Progenitor cell of endocrine pancreas (in vitro differentiated cells): ENCODE results near the gene CFAP54. TPM values are rescaled to one million over a fixed set of nuclear protein-coding genes. Genes with fewer than 3 reads are reported as not detected.

Experiments
- DNase-seq: peaks from one replicate; pipeline ENCODE4 v3.0.0; 2021; ENCODE audit warnings: low spot score; ENCODE audit not compliant: unreplicated experiment
- H3K27ac Mint-ChIP-seq: 2 replicates; pipeline ENCODE4 v1.8.0; 2021; ENCODE audit warnings: mild to moderate bottlenecking, moderate library complexity, mixed read lengths
- H3K27me3 Mint-ChIP-seq: 2 replicates; pipeline ENCODE4 v1.8.0; 2021; ENCODE audit warnings: mixed read lengths
- H3K36me3 Mint-ChIP-seq: 2 replicates; pipeline ENCODE4 v1.8.0; 2022; ENCODE audit warnings: mixed read lengths; ENCODE audit not compliant: insufficient read depth
- H3K4me1 Mint-ChIP-seq: 2 replicates; pipeline ENCODE4 v1.8.0; 2021; ENCODE audit warnings: low read depth, mixed read lengths
- H3K4me3 Mint-ChIP-seq: 2 replicates; pipeline ENCODE4 v1.8.0; 2021; ENCODE audit warnings: low read depth, mild to moderate bottlenecking, moderate library complexity, mixed read lengths
- H3K9me3 Mint-ChIP-seq: 2 replicates; pipeline ENCODE4 v1.8.0; 2021; ENCODE audit warnings: low read depth, mixed read lengths
- CTCF ChIP-seq: fragments of 200-600 bp; sonication (generic); IDR thresholded peaks from one replicate; pipeline ENCODE4 v1.5.0; 2021; ENCODE audit warnings: antibody characterized with exemption, mild to moderate bottlenecking; ENCODE audit not compliant: unreplicated experiment
- total RNA-seq: library from RNA; stranded (reverse); gene quantifications from 2 replicates; pipeline ENCODE4 v1.2.1, GENCODE V29; 2021

Gene CFAP54
- total RNA-seq, 1 donor from 2014 or later, result 5.9 TPM

GRCh38 chr12:96749999-96750398, 260.6 kb downstream of the CFAP54 start:
- H3K36me3 Mint-ChIP-seq, result no peaks in the 10 kb centered on the region
- no peak overlapping the region for H3K27ac Mint-ChIP-seq
- no peaks in the 10 kb centered on the region for H3K27me3 Mint-ChIP-seq
- no peaks in the 10 kb centered on the region for H3K9me3 Mint-ChIP-seq
- H3K4me1 Mint-ChIP-seq, result no peaks in the 10 kb centered on the region
- DNase-seq, result no peak
- no peak overlapping the region for H3K4me3 Mint-ChIP-seq
- no peak for TF ChIP-seq CTCF

GRCh38 chr12:96751626-96752025, 262.2 kb downstream of the CFAP54 start:
- Mint-ChIP-seq H3K9me3 (no peaks in the 10 kb centered on the region), H3K4me1 (no peaks in the 10 kb centered on the region), H3K36me3 (no peaks in the 10 kb centered on the region), H3K27ac (no peak overlapping the region), H3K27me3 (no peaks in the 10 kb centered on the region), H3K4me3 (no peak overlapping the region)
- no peak for DNase-seq
- no peak for TF ChIP-seq CTCF

- no peaks in the 10 kb centered on the region for H3K4me1 Mint-ChIP-seq
- no peak overlapping the region for H3K4me3 Mint-ChIP-seq
- H3K36me3 Mint-ChIP-seq, result no peaks in the 10 kb centered on the region
- no peak overlapping the region for H3K27ac Mint-ChIP-seq
- TF ChIP-seq CTCF, result no peak
- DNase-seq, result no peak
- no peaks in the 10 kb centered on the region for H3K9me3 Mint-ChIP-seq
- H3K27me3 Mint-ChIP-seq, result no peaks in the 10 kb centered on the region
Observed at GRCh38 chr12:96752211-96752610, 262.8 kb downstream of the CFAP54 start.

GRCh38 chr12:96766232-96766631, 276.9 kb downstream of the CFAP54 start:
- DNase-seq, result no peak
- H3K4me3 Mint-ChIP-seq, result no peak overlapping the region
- no peak overlapping the region for H3K27ac Mint-ChIP-seq
- H3K36me3 Mint-ChIP-seq, result no peaks in the 10 kb centered on the region
- no peaks in the 10 kb centered on the region for H3K27me3 Mint-ChIP-seq
- no peak for TF ChIP-seq CTCF
- H3K9me3 Mint-ChIP-seq, result no peaks in the 10 kb centered on the region
- H3K4me1 Mint-ChIP-seq, result peaks cover 8% of the 10 kb centered on the region

GRCh38 chr12:96769400-96769799, 280.0 kb downstream of the CFAP54 start:
- Mint-ChIP-seq H3K4me1 (peaks cover 8% of the 10 kb centered on the region), H3K27me3 (no peaks in the 10 kb centered on the region), H3K9me3 (peaks cover 5% of the 10 kb centered on the region), H3K27ac (no peak overlapping the region), H3K4me3 (no peak overlapping the region), H3K36me3 (no peaks in the 10 kb centered on the region)
- TF ChIP-seq CTCF, result no peak
- no peak for DNase-seq
